HG03565 (cell line): ENCODE data around the gene LHFPL3.

Source experiments
- ATAC-seq: cut with Tn5 transposase; IDR thresholded peaks from one replicate; pipeline ENCODE4 v1.9.1; 2021; ENCODE audit warnings: mild to moderate bottlenecking, moderate library complexity; ENCODE audit not compliant: unreplicated experiment

LHFPL3 gene

GRCh38 chr7:104955276-104955675, 626.9 kb downstream of the LHFPL3 start:
- no peak for ATAC-seq
